ENCODE data around the gene SLC16A7. TPM values are rescaled to one million over a fixed set of nuclear protein-coding genes. Genes with fewer than 3 reads are reported as not detected.

Gene SLC16A7
- total and polyA plus RNA-seq, 2 donors from 2014 or later = 6.4 to 33.9 TPM

- TF ChIP-seq, protein P1, sequence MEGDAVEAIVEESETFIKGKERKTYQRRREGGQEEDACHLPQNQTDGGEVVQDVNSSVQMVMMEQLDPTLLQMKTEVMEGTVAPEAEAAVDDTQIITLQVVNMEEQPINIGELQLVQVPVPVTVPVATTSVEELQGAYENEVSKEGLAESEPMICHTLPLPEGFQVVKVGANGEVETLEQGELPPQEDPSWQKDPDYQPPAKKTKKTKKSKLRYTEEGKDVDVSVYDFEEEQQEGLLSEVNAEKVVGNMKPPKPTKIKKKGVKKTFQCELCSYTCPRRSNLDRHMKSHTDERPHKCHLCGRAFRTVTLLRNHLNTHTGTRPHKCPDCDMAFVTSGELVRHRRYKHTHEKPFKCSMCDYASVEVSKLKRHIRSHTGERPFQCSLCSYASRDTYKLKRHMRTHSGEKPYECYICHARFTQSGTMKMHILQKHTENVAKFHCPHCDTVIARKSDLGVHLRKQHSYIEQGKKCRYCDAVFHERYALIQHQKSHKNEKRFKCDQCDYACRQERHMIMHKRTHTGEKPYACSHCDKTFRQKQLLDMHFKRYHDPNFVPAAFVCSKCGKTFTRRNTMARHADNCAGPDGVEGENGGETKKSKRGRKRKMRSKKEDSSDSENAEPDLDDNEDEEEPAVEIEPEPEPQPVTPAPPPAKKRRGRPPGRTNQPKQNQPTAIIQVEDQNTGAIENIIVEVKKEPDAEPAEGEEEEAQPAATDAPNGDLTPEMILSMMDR (IDR thresholded peaks at IDR 0.05; ENCODE audit: borderline replicate concordance, extremely low read depth, insufficient read depth) = no peak
- FAIRE-seq = no peak
- Histone ChIP-seq H3K4me1 (ENCODE audit: control insufficient read depth in 2 of 3, insufficient read depth in 2 of 3, low read depth in 1 of 3, low read length in 3 of 3) (no peaks in the 10 kb centered on the region), H3K9ac (ENCODE audit: low read length in 3 of 3) (no peak overlapping the region), H3K9me3 (ENCODE audit: control insufficient read depth in 2 of 3, insufficient read depth in 1 of 3, low read length in 3 of 3) (no peaks in the 10 kb centered on the region), H3K27me3 (ENCODE audit: control insufficient read depth, insufficient read depth, low read length) (no peaks in the 10 kb centered on the region), H3K27ac (ENCODE audit: low read depth in 2 of 2, low read length in 2 of 2) (no peak overlapping the region), H3K36me3 (ENCODE audit: control insufficient read depth in 2 of 3, insufficient read depth in 3 of 3, low read length in 3 of 3) (no peaks in the 10 kb centered on the region), H3K4me3 (ENCODE audit: low read length in 3 of 3) (no peak overlapping the region)
- no peak for DNase-seq
- intact Hi-C loops (cut with DNase I) = no loop called here
These were observed 119.6 kb downstream of the SLC16A7 start for GRCh38 chr12:59715434-59715833.

DNA sequence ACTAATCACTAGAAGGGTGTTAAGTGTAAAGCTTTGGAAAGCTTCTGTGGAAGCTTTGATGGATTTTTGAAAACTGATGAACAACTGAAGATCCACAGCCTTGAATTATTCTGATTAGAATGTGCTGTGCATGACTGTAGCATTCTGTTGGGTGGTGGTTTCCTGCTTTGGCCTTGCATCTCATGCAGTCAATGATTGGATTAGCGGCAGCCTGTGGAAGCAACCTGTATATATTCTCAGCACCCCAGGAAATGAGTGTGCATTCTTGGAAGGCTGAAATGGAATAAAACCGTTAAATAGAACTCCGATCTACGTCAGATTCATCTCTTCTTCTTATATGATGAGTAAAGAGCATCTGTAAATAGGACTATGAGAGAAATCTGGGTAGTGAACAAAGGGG is 120.2 kb downstream of the SLC16A7 start:
- FAIRE-seq = no peak
- intact Hi-C loops (cut with DNase I) = no loop called here

DNA sequence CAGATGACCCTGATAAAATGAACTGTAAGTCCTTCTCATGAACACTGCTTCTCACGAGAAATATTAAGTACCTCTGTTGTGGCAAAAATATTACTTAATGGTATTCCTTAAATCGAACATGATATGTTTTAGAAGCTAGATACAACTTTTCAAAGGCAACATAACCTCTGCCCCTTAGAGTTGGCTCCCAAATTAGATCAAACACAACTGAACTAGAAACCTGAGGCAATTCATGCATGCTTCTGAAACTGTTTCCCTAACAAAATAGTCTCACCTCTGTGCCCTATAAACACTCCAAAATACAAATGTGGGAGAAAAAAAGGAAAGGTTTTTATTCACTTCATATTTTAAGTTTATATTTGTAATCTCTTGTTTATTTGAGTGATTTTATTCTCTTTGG is 121.6 kb downstream of the SLC16A7 start:
- TF ChIP-seq, protein P1 (IDR thresholded peaks at IDR 0.05; ENCODE audit: borderline replicate concordance, extremely low read depth, insufficient read depth) = no peak
- Histone ChIP-seq H3K27ac (ENCODE audit: low read depth in 2 of 2, low read length in 2 of 2) (peak overlapping the region in 1 of 2 donors; percentile 24), H3K27me3 (ENCODE audit: control insufficient read depth, insufficient read depth, low read length) (no peaks in the 10 kb centered on the region), H3K9me3 (ENCODE audit: control insufficient read depth in 2 of 3, insufficient read depth in 1 of 3, low read length in 3 of 3) (no peaks in the 10 kb centered on the region), H3K9ac (ENCODE audit: low read length in 3 of 3) (no peak overlapping the region), H3K4me1 (ENCODE audit: control insufficient read depth in 2 of 3, insufficient read depth in 2 of 3, low read depth in 1 of 3, low read length in 3 of 3) (no peaks in the 10 kb centered on the region), H3K4me3 (ENCODE audit: low read length in 3 of 3) (no peak overlapping the region), H3K36me3 (ENCODE audit: control insufficient read depth in 2 of 3, insufficient read depth in 3 of 3, low read length in 3 of 3) (no peaks in the 10 kb centered on the region)
- FAIRE-seq (no peak), DNase-seq (no peak)
- intact Hi-C loops (cut with DNase I) = no loop called here

More for the DNA sequence above, 120.2 kb downstream of the SLC16A7 start:
- H3K27me3 ChIP-seq (ENCODE audit: control insufficient read depth, insufficient read depth, low read length) = no peaks in the 10 kb centered on the region
- no peak overlapping the region for H3K27ac ChIP-seq (ENCODE audit: low read depth in 2 of 2, low read length in 2 of 2)
- no peaks in the 10 kb centered on the region for H3K4me1 ChIP-seq (ENCODE audit: control insufficient read depth in 2 of 3, insufficient read depth in 2 of 3, low read depth in 1 of 3, low read length in 3 of 3)
- H3K4me3 ChIP-seq (ENCODE audit: low read length in 3 of 3) = no peak overlapping the region
- H3K36me3 ChIP-seq (ENCODE audit: control insufficient read depth in 2 of 3, insufficient read depth in 3 of 3, low read length in 3 of 3) = no peaks in the 10 kb centered on the region
- TF ChIP-seq, protein P1 (IDR thresholded peaks at IDR 0.05; ENCODE audit: borderline replicate concordance, extremely low read depth, insufficient read depth) = no peak
- H3K9ac ChIP-seq (ENCODE audit: low read length in 3 of 3) = no peak overlapping the region
- DNase-seq = no peak
- H3K9me3 ChIP-seq (ENCODE audit: control insufficient read depth in 2 of 3, insufficient read depth in 1 of 3, low read length in 3 of 3) = no peaks in the 10 kb centered on the region

DNA sequence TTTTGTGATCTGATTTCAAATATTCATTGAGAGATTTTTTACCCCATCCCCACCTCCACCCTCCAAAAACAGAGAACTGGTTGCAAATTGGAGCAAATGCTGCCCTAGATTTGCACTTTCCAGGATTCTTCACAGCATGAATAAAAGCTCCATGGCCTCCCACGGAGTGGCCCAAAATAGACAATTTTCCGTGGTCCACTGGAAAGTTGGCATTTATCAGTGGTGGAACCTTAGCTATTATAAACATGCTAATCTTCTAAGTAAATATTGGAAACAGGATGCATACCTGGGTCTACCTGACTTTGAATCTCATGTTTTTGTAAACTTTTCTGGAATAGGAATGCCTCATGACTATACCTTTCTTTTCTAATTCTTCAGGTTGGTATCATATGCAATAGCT is 123.9 kb downstream of the SLC16A7 start:
- DNase-seq (no peak), FAIRE-seq (no peak)
- no peak overlapping the region for H3K4me3 ChIP-seq (ENCODE audit: low read length in 3 of 3)
- intact Hi-C loops (cut with DNase I) = no loop called here
- H3K27me3 ChIP-seq (ENCODE audit: control insufficient read depth, insufficient read depth, low read length) = no peaks in the 10 kb centered on the region
- H3K9me3 ChIP-seq (ENCODE audit: control insufficient read depth in 2 of 3, insufficient read depth in 1 of 3, low read length in 3 of 3) = no peaks in the 10 kb centered on the region
- no peaks in the 10 kb centered on the region for H3K36me3 ChIP-seq (ENCODE audit: control insufficient read depth in 2 of 3, insufficient read depth in 3 of 3, low read length in 3 of 3)
- H3K27ac ChIP-seq (ENCODE audit: low read depth in 2 of 2, low read length in 2 of 2) = no peak overlapping the region
- H3K4me1 ChIP-seq (ENCODE audit: control insufficient read depth in 2 of 3, insufficient read depth in 2 of 3, low read depth in 1 of 3, low read length in 3 of 3) = no peaks in the 10 kb centered on the region
- TF ChIP-seq, protein P1 (IDR thresholded peaks at IDR 0.05; ENCODE audit: borderline replicate concordance, extremely low read depth, insufficient read depth) = no peak
- H3K9ac ChIP-seq (ENCODE audit: low read length in 3 of 3) = no peak overlapping the region
